IMR-90 (cell line): Measurements from ENCODE around the gene NRP2.

Experiments
- BHLHE40 ChIP-seq: fragments of 150-350 bp; IDR thresholded peaks from 2 replicates; pipeline ENCODE4 v1.6.1; 2016; ENCODE audit warnings: mild to moderate bottlenecking, low read depth, low read length
- CHD1 ChIP-seq: IDR thresholded peaks from 2 replicates; pipeline ENCODE4 v1.6.1; 2012; ENCODE audit warnings: low read depth, low read length, improper control_type of control experiment
- CTCF ChIP-seq: conservative IDR thresholded peaks from 2 replicates; pipeline ENCODE4 v1.5.1; 2012; ENCODE audit warnings: mild to moderate bottlenecking, low read depth, low read length, improper control_type of control experiment
- ELK1 ChIP-seq: fragments of 150-350 bp; IDR thresholded peaks from 2 replicates; pipeline ENCODE4 v1.6.1; 2016; ENCODE audit warnings: low read depth, mild to moderate bottlenecking, low read length, moderate library complexity, borderline replicate concordance
- FOS ChIP-seq: fragments of 150-350 bp; IDR thresholded peaks from 2 replicates; pipeline ENCODE4 v1.6.1; 2016; ENCODE audit warnings: low read depth, low read length
- MAFK ChIP-seq: IDR thresholded peaks from 2 replicates; pipeline ENCODE4 v1.6.1; 2012; ENCODE audit warnings: low read depth, low read length, improper control_type of control experiment
- MXI1 ChIP-seq: IDR thresholded peaks from 2 replicates; pipeline ENCODE4 v1.6.1; 2012; ENCODE audit warnings: low read depth, mild to moderate bottlenecking, low read length, moderate library complexity, borderline replicate concordance
- NFE2L2 ChIP-seq: fragments of 150-350 bp; IDR thresholded peaks from 2 replicates; pipeline ENCODE4 v1.6.1; 2016; ENCODE audit warnings: low read depth, mild to moderate bottlenecking, low read length
- POLR2A ChIP-seq: IDR thresholded peaks from 2 replicates; pipeline ENCODE4 v1.6.1; 2012; ENCODE audit warnings: mild to moderate bottlenecking, low read depth, low read length
- RAD21 ChIP-seq: IDR thresholded peaks from 2 replicates; pipeline ENCODE4 v1.6.1; 2012; ENCODE audit warnings: low read length, improper control_type of control experiment
- RFX5 ChIP-seq: IDR thresholded peaks from 2 replicates; pipeline ENCODE4 v1.8.0; 2012; ENCODE audit warnings: low read depth, mild to moderate bottlenecking, low read length, moderate library complexity
- SMC3 ChIP-seq: fragments of 150-350 bp; IDR thresholded peaks from 2 replicates; pipeline ENCODE4 v1.6.1; 2016; ENCODE audit warnings: low read depth, mild to moderate bottlenecking, antibody characterized with exemption, low read length, moderate library complexity
- USF2 ChIP-seq: fragments of 150-350 bp; IDR thresholded peaks from 2 replicates; pipeline ENCODE4 v1.6.1; 2017; ENCODE audit warnings: mild to moderate bottlenecking, antibody characterized with exemption, low read length, low read depth

- TF ChIP-seq CTCF = peak; percentile 33
- TF ChIP-seq POLR2A = no peak
- TF ChIP-seq NFE2L2 = no peak
- no peak for TF ChIP-seq BHLHE40
- no peak for TF ChIP-seq MXI1
- no peak for TF ChIP-seq RFX5
- TF ChIP-seq ELK1 = no peak
- TF ChIP-seq USF2 = no peak
- no peak for TF ChIP-seq FOS
- TF ChIP-seq SMC3 = no peak
- TF ChIP-seq CHD1 = no peak
- no peak for TF ChIP-seq MAFK
- TF ChIP-seq RAD21 = 0 out of 2 replicates have a peak, but pooled peaks have one; percentile 18
Observed at GRCh38 chr2:205721057-205721449, 38.8 kb downstream of the NRP2 start.
